HepG2 (cell line): ENCODE data around the gene CHKB. TPM values are rescaled to one million over a fixed set of nuclear protein-coding genes. Genes with fewer than 3 reads are reported as not detected.

ENCODE experiments used
- ATF7 ChIP-seq, 2 experiments: fragments of 450-650 bp in 1 of 2; sonication (generic) in 1 of 2; formaldehyde crosslinking in 1 of 2; IDR thresholded peaks; 2 replicates each; pipeline versions ENCODE4 v1.4.0 to v1.6.1; 2016 to 2020; ENCODE audit warnings: antibody characterized with exemption in 1 of 2, mild to moderate bottlenecking in 1 of 2, missing genetic modification reagents in 1 of 2
- CREB3 ChIP-seq: sonication (generic); formaldehyde crosslinking; IDR thresholded peaks from 2 replicates; pipeline ENCODE4 v1.5.0; 2020; ENCODE audit warnings: missing genetic modification reagents
- ELF1 ChIP-seq: sonication (generic); formaldehyde crosslinking; IDR thresholded peaks from 2 replicates; pipeline ENCODE4 v1.4.0; 2020; ENCODE audit warnings: missing genetic modification reagents
- GABPB1 ChIP-seq: IDR thresholded peaks from 2 replicates; pipeline ENCODE4 v1.6.1; 2016; ENCODE audit warnings: mild to moderate bottlenecking, missing genetic modification reagents, moderate library complexity, missing compliant biosample characterization
- KDM6A ChIP-seq: IDR thresholded peaks from 2 replicates; pipeline ENCODE4 v1.6.1; 2016; ENCODE audit warnings: low read depth
- MAF1 ChIP-seq: sonication (generic); formaldehyde crosslinking; IDR thresholded peaks from 2 replicates; pipeline ENCODE4 v1.5.0; 2020; ENCODE audit warnings: missing genetic modification reagents, borderline replicate concordance
- MEIS1 ChIP-seq: sonication (generic); formaldehyde crosslinking; IDR thresholded peaks from 2 replicates; pipeline ENCODE4 v1.9.0; 2021; ENCODE audit warnings: mild to moderate bottlenecking, missing genetic modification reagents, moderate library complexity, borderline replicate concordance
- PATZ1 ChIP-seq: sonication (generic); formaldehyde crosslinking; IDR thresholded peaks from 2 replicates; pipeline ENCODE4 v1.4.0; 2020; ENCODE audit warnings: missing genetic modification reagents
- PCBP1 ChIP-seq: fragments of 200-400 bp; formaldehyde crosslinking; IDR thresholded peaks from 2 replicates; pipeline ENCODE4 v1.6.1; 2017; ENCODE audit warnings: mild to moderate bottlenecking, low read depth, low read length, borderline replicate concordance
- RERE ChIP-seq: IDR thresholded peaks from 2 replicates; pipeline ENCODE4 v1.6.1; 2016; ENCODE audit warnings: low read depth, missing genetic modification reagents, missing compliant biosample characterization
- STAT6 ChIP-seq: sonication (generic); formaldehyde crosslinking; IDR thresholded peaks from 2 replicates; pipeline ENCODE4 v1.4.0; 2020; ENCODE audit warnings: missing genetic modification reagents, mild to moderate bottlenecking, borderline replicate concordance
- TFAP4 ChIP-seq: sonication (generic); IDR thresholded peaks from 2 replicates; pipeline ENCODE4 v1.6.1; 2016; ENCODE audit warnings: low read depth, borderline replicate concordance
- ZMAT3 ChIP-seq: sonication (generic); formaldehyde crosslinking; conservative IDR thresholded peaks from 2 replicates; pipeline ENCODE4 v1.7.0; 2021; ENCODE audit warnings: missing genetic modification reagents
- ZNF558 ChIP-seq: sonication (generic); formaldehyde crosslinking; IDR thresholded peaks from 2 replicates; pipeline ENCODE4 v1.9.0; 2022; ENCODE audit warnings: mild to moderate bottlenecking, missing genetic modification reagents, borderline replicate concordance
- ZNF629 ChIP-seq: sonication (generic); formaldehyde crosslinking; conservative IDR thresholded peaks from 2 replicates; pipeline ENCODE4 v1.5.0; 2020; ENCODE audit warnings: missing genetic modification reagents
- ZNF7 ChIP-seq: IDR thresholded peaks from 2 replicates; pipeline ENCODE4 v1.6.1; 2016; ENCODE audit warnings: missing biosample characterization, missing genetic modification reagents
- polyA plus RNA-seq, 8 experiments: library from polyadenylated mRNA; depleted of rRNA in 3 of 8; stranded (reverse) in 7 of 8; unstranded in 1 of 8; fragments of >200 nt; fragmentation: Illumina TruSeq in 4 of 8; extraction: Trizol in 4 of 8; gene quantifications; 2 replicates each; pipeline versions ENCODE4 v1.2.1 to v1.2.3, GENCODE V29; 2011 to 2016; ENCODE audit warnings: low read depth in 4 of 8, missing spikeins in 1 of 8, mixed read lengths in 1 of 8; ENCODE audit not compliant: insufficient read depth in 1 of 8
- total RNA-seq, 5 experiments: library from RNA; depleted of rRNA; stranded (reverse); fragments of >200 nt; fragmentation: Illumina TruSeq; extraction: Trizol; gene quantifications; 2 replicates each; pipeline ENCODE4 v1.2.3, GENCODE V29; 2016; ENCODE audit warnings: low read depth in 1 of 5

The CHKB gene
- total and polyA plus RNA-seq, 2 of the 13 experiments (the other 11 are each of a cell fraction or from before 2014, with no cell fraction given) = 24.5 to 42.7 TPM

GRCh38 chr22:50613291-50613981, 30.8 kb upstream of the CHKB start (continued):
- TF ChIP-seq RERE (CRISPR knock-in tag) (no peak), CREB3 (no peak), MEIS1 (CRISPR knock-in tag) (no peak), MAF1 (CRISPR knock-in tag) (no peak), KDM6A (CRISPR knock-in tag) (no peak), ZMAT3 (CRISPR knock-in tag) (no peak), GABPB1 (CRISPR knock-in tag) (peak; percentile 79), ZNF629 (CRISPR knock-in tag) (no peak), ZNF558 (no peak), ELF1 (CRISPR knock-in tag) (peak; percentile 73), TFAP4 (no peak), STAT6 (CRISPR knock-in tag) (no peak), ATF7 (IDR thresholded peaks at IDR 0.05) (no peak), ATF7 (CRISPR knock-in tag; IDR thresholded peaks at IDR 0.05) (no peak), PCBP1 (no peak), PATZ1 (CRISPR knock-in tag) (no peak), ZNF7 (no peak)
